Liver (tissue), 9 donors: ENCODE data around the gene CHPF2. TPM values are rescaled to one million over a fixed set of nuclear protein-coding genes. Genes with fewer than 3 reads are reported as not detected.
A peak's percentile ranks its signal among the peaks of the same experiment; 100 is the strongest.

Experiments used
- DNase-seq: peaks from one replicate; pipeline ENCODE4 v3.0.0-alpha.2; 2017; ENCODE audit warnings: low spot score
- H3K27ac ChIP-seq, 2 donors: one replicate each; pipeline ENCODE4 v1.7.0; 2013; ENCODE audit warnings: inconsistent platforms in 2 of 2, low read length in 2 of 2, control low read depth in 1 of 2, low read depth in 1 of 2, mild to moderate bottlenecking in 1 of 2
- H3K27me3 ChIP-seq, 4 donors: one replicate each; pipeline versions ENCODE4 v1.6.1 to v1.7.0; 2013; ENCODE audit warnings: low read length in 3 of 4, inconsistent platforms in 1 of 4, mild to moderate bottlenecking in 1 of 4, moderate library complexity in 1 of 4; ENCODE audit not compliant: control insufficient read depth in 4 of 4, insufficient read depth in 4 of 4
- H3K36me3 ChIP-seq, 4 donors: one replicate each; pipeline versions ENCODE4 v1.6.1 to v1.7.0; 2013; ENCODE audit warnings: low read length in 3 of 4, mild to moderate bottlenecking in 3 of 4, low read depth in 1 of 4, moderate library complexity in 1 of 4; ENCODE audit not compliant: control insufficient read depth in 4 of 4, insufficient read depth in 3 of 4
- H3K4me1 ChIP-seq, 4 donors: one replicate each; pipeline versions ENCODE4 v1.6.1 to v1.7.0; 2013; ENCODE audit warnings: low read length in 3 of 4, mild to moderate bottlenecking in 3 of 4, moderate library complexity in 1 of 4; ENCODE audit not compliant: control insufficient read depth in 4 of 4, insufficient read depth in 4 of 4
- H3K4me3 ChIP-seq, 3 donors: one replicate each; pipeline versions ENCODE4 v1.6.1 to v1.7.0; 2013; ENCODE audit warnings: low read length in 3 of 3, control low read depth in 1 of 3, low read depth in 1 of 3, mild to moderate bottlenecking in 1 of 3
- H3K9ac ChIP-seq, 2 donors: one replicate each; pipeline ENCODE4 v1.7.0; 2013; ENCODE audit warnings: low read length in 2 of 2, mild to moderate bottlenecking in 2 of 2, moderate library complexity in 2 of 2, control low read depth in 1 of 2, low read depth in 1 of 2
- H3K9me3 ChIP-seq, 4 donors: one replicate each; pipeline versions ENCODE4 v1.6.1 to v1.7.0; 2013; ENCODE audit warnings: low read length in 3 of 4; ENCODE audit not compliant: control insufficient read depth in 4 of 4
- ATF3 ChIP-seq: IDR thresholded peaks from 2 replicates; pipeline ENCODE4 v1.6.1; 2016; ENCODE audit warnings: antibody characterized with exemption
- CTCF ChIP-seq: fragments of 150-350 bp; IDR thresholded peaks from 2 replicates; pipeline ENCODE4 v1.5.1; 2017; ENCODE audit warnings: improper control_type of control experiment, low read depth, low read length; ENCODE audit not compliant: missing input control
- EGR1 ChIP-seq, 2 donors: IDR thresholded peaks; 2 replicates each; pipeline ENCODE4 v1.6.1; 2016 to 2018; ENCODE audit warnings: antibody characterized with exemption in 2 of 2, low read depth in 2 of 2
- FOXA1 ChIP-seq: IDR thresholded peaks from 2 replicates; pipeline ENCODE4 v1.6.1; 2016; ENCODE audit warnings: antibody characterized with exemption
- FOXA2 ChIP-seq: IDR thresholded peaks from 2 replicates; pipeline ENCODE4 v1.6.1; 2016; ENCODE audit warnings: antibody characterized with exemption
- GABPA ChIP-seq, 2 donors: IDR thresholded peaks in 1 of 2; conservative IDR thresholded peaks in 1 of 2; 2 replicates each; pipeline ENCODE4 v1.6.1; 2016; ENCODE audit warnings: antibody characterized with exemption in 2 of 2, mild to moderate bottlenecking in 1 of 2, moderate library complexity in 1 of 2
- HNF4A ChIP-seq, 2 donors: conservative IDR thresholded peaks; 2 replicates each; pipeline ENCODE4 v1.6.1; 2016; ENCODE audit warnings: antibody characterized with exemption in 2 of 2, mild to moderate bottlenecking in 2 of 2
- HNF4G ChIP-seq: IDR thresholded peaks from 2 replicates; pipeline ENCODE4 v1.6.1; 2016; ENCODE audit warnings: antibody characterized with exemption
- JUND ChIP-seq, 2 donors: IDR thresholded peaks; 2 replicates each; pipeline ENCODE4 v1.6.1; 2016; ENCODE audit warnings: antibody characterized with exemption in 2 of 2
- MAX ChIP-seq: IDR thresholded peaks from 2 replicates; pipeline ENCODE4 v1.6.1; 2016; ENCODE audit warnings: antibody characterized with exemption
- NR2F2 ChIP-seq: IDR thresholded peaks from 2 replicates; pipeline ENCODE4 v1.6.1; 2016; ENCODE audit warnings: antibody characterized with exemption
- RAD21 ChIP-seq, 2 donors: IDR thresholded peaks; 2 replicates each; pipeline ENCODE4 v1.6.1; 2016; ENCODE audit warnings: antibody characterized with exemption in 2 of 2, mild to moderate bottlenecking in 2 of 2
- REST ChIP-seq: IDR thresholded peaks from 2 replicates; pipeline ENCODE4 v1.6.1; 2016; ENCODE audit warnings: antibody characterized with exemption, mild to moderate bottlenecking
- RXRA ChIP-seq, 2 donors: IDR thresholded peaks; 2 replicates each; pipeline ENCODE4 v1.6.1; 2017 to 2018; ENCODE audit warnings: antibody characterized with exemption in 2 of 2, mild to moderate bottlenecking in 1 of 2
- SP1 ChIP-seq: IDR thresholded peaks from 2 replicates; pipeline ENCODE4 v1.6.1; 2018; ENCODE audit warnings: antibody characterized with exemption, mild to moderate bottlenecking
- TAF1 ChIP-seq: conservative IDR thresholded peaks from 2 replicates; pipeline ENCODE4 v1.6.1; 2016; ENCODE audit warnings: antibody characterized with exemption, mild to moderate bottlenecking
- YY1 ChIP-seq: IDR thresholded peaks from 2 replicates; pipeline ENCODE4 v1.6.1; 2016; ENCODE audit warnings: antibody characterized with exemption, mild to moderate bottlenecking
- ZBTB33 ChIP-seq: IDR thresholded peaks from 2 replicates; pipeline ENCODE4 v1.6.1; 2016; ENCODE audit warnings: antibody characterized with exemption
- WGBS: extraction: QIAGEN DNeasy Blood & Tissue Kit; methylation state at CpG from one replicate; pipeline ENCODE4 v1.1.7; 2013; 5-methylcytosine and 5-hydroxymethylcytosine counted together
- polyA plus RNA-seq, 2 donors: library from polyadenylated mRNA; stranded (reverse) in 1 of 2; unstranded in 1 of 2; fragments of 200-250 nt in 1 of 2; fragments of >200 nt in 1 of 2; fragmentation: Nextera tagmentation in 1 of 2; extraction: Ambion mirVana in 1 of 2; gene quantifications; one replicate each; pipeline versions ENCODE4 v1.2.1 to v1.2.3, GENCODE V29; 2013 to 2015
- total RNA-seq, 2 donors: library from RNA; depleted of rRNA; stranded (reverse); fragments of >200 nt; gene quantifications; one replicate each; pipeline ENCODE4 v1.2.3, GENCODE V29; 2014
- donor health status: healthy.
- donor health status: healthy.
- donor health status: healthy.
- donor health status: healthy.
- donor health status: healthy.

Gene CHPF2
- total and polyA plus RNA-seq, 4 donors = 4.1 to 19.7 (median 18.1) TPM

- H3K27ac ChIP-seq = no peak overlapping the region
- 56% methylated on average over 8 of the region's 8 CpGs for WGBS
- H3K4me1 ChIP-seq = peaks cover 0 to 27% (median 17%) of the 10 kb centered on the region in 4 donors
- peak overlapping the region; percentile 81 to 95 (median 90) for H3K4me3 ChIP-seq
- no peaks in the 10 kb centered on the region for H3K9me3 ChIP-seq
- H3K27me3 ChIP-seq = no peaks in the 10 kb centered on the region
- peaks cover 9 to 33% (median 21%) of the 10 kb centered on the region in 4 donors for H3K36me3 ChIP-seq
- no peak for DNase-seq
- peak overlapping the region in 1 of 2 donors; percentile 62 for H3K9ac ChIP-seq
- TF ChIP-seq HNF4A (conservative IDR thresholded peaks at IDR 0.05) (no peak), NR2F2 (no peak), ZBTB33 (no peak)
Measured at GRCh38 chr7:151225948-151226510, 6.3 kb upstream of the CHPF2 start.

- no peak for TF ChIP-seq SP1
- TF ChIP-seq RXRA (IDR thresholded peaks at IDR 0.05) = no peak
- peak overlapping the region; percentile 81 to 95 (median 90) for H3K4me3 ChIP-seq
- H3K4me1 ChIP-seq = peaks cover 0 to 28% (median 18%) of the 10 kb centered on the region in 4 donors
- DNase-seq = no peak
- H3K36me3 ChIP-seq = peaks cover 8 to 31% (median 21%) of the 10 kb centered on the region in 4 donors
- H3K9ac ChIP-seq = peak overlapping the region; percentile 62 to 69
- H3K27ac ChIP-seq = peak overlapping the region; percentile 48 to 60
- no peaks in the 10 kb centered on the region for H3K9me3 ChIP-seq
- H3K27me3 ChIP-seq = no peaks in the 10 kb centered on the region
- 3% methylated on average over 15 of the region's 15 CpGs for WGBS
Measured at GRCh38 chr7:151226560-151226874, 5.8 kb upstream of the CHPF2 start.

GRCh38 chr7:151226875-151227782 lies 5.2 kb upstream of the CHPF2 start, which contains the start of gene ABCF2:
TSS of gene ABCF2 (minus strand) at chr7:151227205. CDS start at chr7:151226458, 747 bp downstream.
- WGBS = under 1% methylated on average over 68 of the region's 68 CpGs
- H3K9ac ChIP-seq = peak within 1 kb of the TSS; percentile 62 to 73
- H3K4me1 ChIP-seq = peaks cover 0 to 34% (median 24%) of the 10 kb centered on the region in 4 donors
- H3K36me3 ChIP-seq = peaks cover 7 to 27% (median 18%) of the 10 kb centered on the region in 4 donors
- H3K9me3 ChIP-seq = no peaks in the 10 kb centered on the region
- peak within 1 kb of the TSS; percentile 81 to 95 (median 90) for H3K4me3 ChIP-seq
- peak; percentile 98 for DNase-seq
- H3K27me3 ChIP-seq = no peaks in the 10 kb centered on the region
- peak within 1 kb of the TSS; percentile 48 to 60 for H3K27ac ChIP-seq
- peak in 1 of 2 donors; percentile 77 for TF ChIP-seq GABPA (IDR thresholded peaks at IDR 0.05 in 1 of 2, conservative IDR thresholded peaks at IDR 0.05 in 1 of 2)
- peak; percentile 65 for TF ChIP-seq TAF1
- no peak for TF ChIP-seq CTCF
- peak in 1 of 2 donors; percentile 23 for TF ChIP-seq RAD21 (IDR thresholded peaks at IDR 0.05)
- peak; percentile 96 for TF ChIP-seq SP1
- no peak for TF ChIP-seq NR2F2
- peak in 1 of 2 donors; percentile 81 for TF ChIP-seq EGR1 (IDR thresholded peaks at IDR 0.05; ENCODE audit: low read depth in 2 of 2)
- TF ChIP-seq HNF4A (conservative IDR thresholded peaks at IDR 0.05) = peak; percentile 85 to 92
- no peak for TF ChIP-seq ATF3
- no peak for TF ChIP-seq FOXA1
- TF ChIP-seq REST = peak; percentile 64
- TF ChIP-seq RXRA (IDR thresholded peaks at IDR 0.05) = peak; percentile 53 to 79
- TF ChIP-seq JUND (IDR thresholded peaks at IDR 0.05) = peak; percentile 36 to 85
- TF ChIP-seq MAX = peak; percentile 95
- TF ChIP-seq YY1 = peak; percentile 82
- TF ChIP-seq HNF4G = peak; percentile 80
- TF ChIP-seq FOXA2 = no peak
